ENCODE data around the gene TSPEAR.
"Not testable (repeated sequence)": the region's sequence is repeated elsewhere in the genome, so short reads cannot be mapped to it uniquely, and the experiment has no call there.

DNA sequence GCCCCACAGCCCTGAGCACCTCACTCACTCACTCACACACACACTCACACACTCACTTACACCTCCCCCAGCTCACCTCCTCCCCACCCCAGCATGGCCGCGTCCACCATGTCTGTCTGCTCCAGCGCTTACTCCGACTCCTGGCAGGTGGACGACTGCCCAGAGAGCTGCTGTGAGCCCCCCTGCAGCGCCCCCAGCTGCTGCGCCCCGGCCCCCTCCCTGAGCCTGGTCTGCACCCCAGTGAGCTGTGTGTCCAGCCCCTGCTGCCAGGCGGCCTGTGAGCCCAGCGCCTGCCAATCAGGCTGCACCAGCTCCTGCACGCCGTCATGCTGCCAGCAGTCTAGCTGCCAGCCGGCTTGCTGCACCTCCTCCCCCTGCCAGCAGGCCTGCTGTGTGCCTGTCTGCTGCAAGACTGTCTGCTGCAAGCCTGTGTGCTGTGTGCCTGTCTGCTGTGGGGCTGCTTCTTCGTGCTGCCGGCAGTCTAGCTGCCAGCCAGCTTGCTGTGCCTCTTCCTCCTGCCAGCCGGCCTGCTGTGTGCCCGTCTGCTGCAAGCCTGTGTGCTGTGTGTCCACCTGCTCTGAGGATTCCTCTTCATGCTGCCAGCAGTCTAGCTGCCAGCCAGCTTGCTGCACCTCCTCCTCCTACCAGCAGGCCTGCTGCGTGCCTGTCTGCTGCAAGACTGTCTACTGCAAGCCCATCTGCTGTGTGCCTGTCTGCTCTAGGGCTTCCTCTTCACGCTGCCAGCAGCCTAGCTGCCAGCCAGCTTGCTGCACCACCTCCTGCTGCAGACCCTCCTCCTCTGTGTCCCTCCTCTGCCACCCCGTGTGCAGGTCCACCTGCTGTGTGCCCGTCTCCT, 64.8 kb downstream of the TSPEAR start, which contains the start of gene KRTAP10-11:
- not testable (repeated sequence) for TF ChIP-seq POLR2AphosphoS5 (IDR thresholded peaks at IDR 0.05); POLR2A (IDR thresholded peaks at IDR 0.05; ENCODE audit: low read depth)
